H1 (cell line): Measurements from ENCODE around the gene AFF1. TPM values are rescaled to one million over a fixed set of nuclear protein-coding genes. Genes with fewer than 3 reads are reported as not detected.

Source experiments
- BCL11A ChIP-seq, 2 experiments: IDR thresholded peaks; one replicate each; pipeline ENCODE4 v1.6.1; 2011; ENCODE audit warnings: low read depth in 2 of 2, low read length in 2 of 2, mild to moderate bottlenecking in 2 of 2
- BRCA1 ChIP-seq: IDR thresholded peaks from 2 replicates; pipeline ENCODE4 v1.6.1; 2012; ENCODE audit warnings: low read depth, low read length, improper control_type of control experiment
- RNF2 ChIP-seq: fragments of 200-900, 300-1000 bp; sonication (generic); IDR thresholded peaks from 2 replicates; pipeline ENCODE4 v1.7.1; 2016; ENCODE audit warnings: borderline replicate concordance, low read depth, mild to moderate bottlenecking, antibody characterized with exemption, low read length; ENCODE audit not compliant: poor library complexity, severe bottlenecking; ENCODE audit errors: missing control alignments
- SIN3A ChIP-seq, 2 experiments: IDR thresholded peaks in 1 of 2; conservative IDR thresholded peaks in 1 of 2; 2 replicates each; pipeline ENCODE4 v1.6.1; 2011 to 2012; ENCODE audit warnings: low read length in 2 of 2, improper control_type of control experiment in 1 of 2, low read depth in 1 of 2, mild to moderate bottlenecking in 1 of 2
- YY1 ChIP-seq: IDR thresholded peaks from 2 replicates; pipeline ENCODE4 v1.6.1; 2011; ENCODE audit warnings: low read depth, mild to moderate bottlenecking, low read length
- polyA plus RNA-seq, 7 experiments: library from polyadenylated mRNA; depleted of rRNA in 3 of 7; stranded (reverse) in 5 of 7; unstranded in 2 of 7; fragments of >200 nt in 5 of 7; fragments of 200-250 nt in 2 of 7; gene quantifications; 1 replicate in 5 of 7; 2 replicates in 1 of 7; 4 replicates in 1 of 7; pipeline versions ENCODE4 v1.2.1 to v1.2.3, GENCODE V29; 2011 to 2013; ENCODE audit warnings: missing spikeins in 2 of 7, mixed read lengths in 2 of 7
- total RNA-seq: library from RNA; stranded (reverse); fragmentation: NEBNext Ultra II Directional; extraction: Animal tissue kit (Norgen Biotek cat#: 25700); gene quantifications from 2 replicates; pipeline ENCODE4 v1.2.1, GENCODE V29; 2021

The AFF1 gene
- total and polyA plus RNA-seq, 2 of the 8 experiments (the other 6 are each of a cell fraction or from before 2014, with no cell fraction given), result 14.8 to 85.5 TPM

DNA sequence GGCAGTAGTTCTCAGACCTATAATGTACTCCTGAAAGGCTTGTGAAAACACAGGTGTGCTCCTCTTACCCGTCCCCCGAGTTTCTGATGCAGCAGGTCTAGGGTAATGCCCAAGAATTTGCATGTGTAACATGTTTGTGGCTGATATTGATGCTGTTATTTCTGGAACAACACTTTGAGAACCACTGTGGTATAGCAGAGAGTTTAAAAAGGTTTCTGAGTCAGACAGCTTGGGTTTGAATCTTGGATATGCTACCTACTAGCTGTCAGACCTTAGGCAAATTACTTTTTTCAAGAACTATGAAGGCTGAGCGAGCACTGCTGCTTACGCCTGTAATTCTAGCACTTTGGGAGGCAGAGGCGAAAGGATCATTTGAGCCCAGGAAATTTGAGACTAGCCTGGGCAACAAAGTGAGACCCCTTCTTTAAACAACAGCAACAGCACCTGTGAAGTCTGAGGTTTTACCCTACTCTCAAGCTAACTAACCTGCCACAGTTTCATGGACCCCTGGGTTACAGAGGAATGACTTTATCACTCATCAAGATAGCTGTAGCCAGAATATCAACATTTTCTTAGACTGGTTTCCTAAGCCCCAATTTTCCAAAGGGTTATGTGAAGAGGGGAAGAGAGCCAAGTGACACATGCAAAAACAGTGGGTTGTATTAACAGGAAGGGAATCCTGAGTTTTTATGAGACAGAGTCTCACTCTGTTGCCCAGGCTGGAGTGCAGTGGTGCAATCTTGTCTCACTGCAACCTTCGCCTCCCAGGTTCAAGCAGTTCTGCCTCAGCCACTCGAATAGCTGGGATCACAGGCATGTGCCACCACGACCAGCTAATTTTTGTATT, 5.1 kb downstream of the AFF1 start (continued):
- TF ChIP-seq YY1 (no peak), RNF2 (no peak), SIN3A (conservative IDR thresholded peaks at IDR 0.05 in 1 of 2, IDR thresholded peaks at IDR 0.05 in 1 of 2; ENCODE audit: low read depth in 1 of 2, low read length in 2 of 2) (no peak), BRCA1 (no peak), BCL11A (IDR thresholded peaks at IDR 0.05; ENCODE audit: low read depth in 2 of 2, low read length in 2 of 2) (no peak)
